GM21360 (cell line): Measurements from ENCODE around the gene CFAP20DC.
"Not testable (repeated sequence)": the region's sequence is repeated elsewhere in the genome, so short reads cannot be mapped to it uniquely, and the experiment has no call there.

Experiments
- ATAC-seq: cut with Tn5 transposase; IDR thresholded peaks from one replicate; pipeline ENCODE4 v1.9.1; 2021; ENCODE audit warnings: mild to moderate bottlenecking, moderate library complexity; ENCODE audit not compliant: unreplicated experiment

CFAP20DC gene

DNA sequence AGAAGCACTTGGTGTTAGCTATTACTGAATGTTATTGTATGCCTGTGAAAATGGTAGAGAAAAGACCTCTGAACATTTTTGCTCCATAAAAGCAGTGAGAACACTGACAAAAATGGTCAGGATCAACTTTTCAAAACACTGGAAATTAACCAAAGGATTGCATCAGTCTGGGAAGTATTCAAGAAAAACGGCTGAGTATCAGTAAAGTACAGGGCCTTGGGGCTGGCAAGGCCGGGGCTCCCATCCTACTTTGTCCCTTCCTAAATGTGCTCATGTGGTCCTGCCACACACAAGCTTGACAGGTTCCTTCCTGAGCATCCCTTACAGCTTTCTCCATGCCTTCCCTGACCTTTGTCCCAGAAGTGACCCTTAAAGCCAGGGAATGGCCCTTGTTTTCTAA lies 84.0 kb downstream of the CFAP20DC start:
- ATAC-seq: no peak

DNA sequence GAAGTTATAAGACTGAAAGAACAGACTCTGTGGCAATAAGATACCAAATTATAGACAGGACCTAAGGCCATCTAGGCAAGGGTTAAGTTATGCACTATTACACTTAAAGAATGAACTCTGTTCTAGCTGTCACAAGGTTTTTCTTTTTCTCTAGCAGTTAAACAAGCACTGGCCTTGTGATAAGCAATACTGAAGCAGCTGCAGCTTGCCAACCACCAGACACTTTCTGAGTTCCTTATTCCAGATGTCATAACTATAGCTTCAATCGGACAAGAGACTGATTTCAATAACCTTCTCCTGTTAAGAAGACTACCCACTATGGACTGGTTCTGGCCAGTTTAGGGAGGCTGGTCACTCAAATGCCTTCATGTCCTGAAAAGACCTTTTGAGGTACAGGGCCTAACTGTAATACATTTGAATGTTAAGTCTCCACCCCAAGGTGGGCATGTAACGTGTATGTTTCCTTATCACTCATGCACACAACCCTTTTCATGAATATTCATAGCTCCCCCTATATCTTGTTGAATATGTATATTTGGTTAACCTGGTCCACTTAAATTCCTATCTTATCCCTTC lies 85.8 kb downstream of the CFAP20DC start:
- ATAC-seq: no peak

DNA sequence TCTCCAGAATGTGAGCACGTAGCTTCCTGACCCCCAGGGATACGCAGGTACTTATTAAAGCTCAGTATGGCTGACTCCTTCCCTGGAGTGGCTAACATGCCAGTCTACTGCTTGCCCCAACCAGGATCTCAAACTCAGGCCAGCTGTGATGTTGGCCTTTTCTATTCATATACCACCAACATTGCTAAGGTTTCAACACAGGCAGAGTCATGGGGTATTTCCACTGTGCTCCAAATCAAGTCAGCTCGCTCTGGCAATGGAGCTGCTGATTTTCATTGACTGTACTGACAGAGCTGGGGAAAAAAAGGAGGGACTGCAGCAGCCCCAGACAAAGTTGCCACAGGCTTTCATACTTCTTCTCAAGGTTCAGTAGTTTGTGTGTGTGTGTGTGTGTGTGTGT lies 87.0 kb downstream of the CFAP20DC start:
- no peak for ATAC-seq

DNA sequence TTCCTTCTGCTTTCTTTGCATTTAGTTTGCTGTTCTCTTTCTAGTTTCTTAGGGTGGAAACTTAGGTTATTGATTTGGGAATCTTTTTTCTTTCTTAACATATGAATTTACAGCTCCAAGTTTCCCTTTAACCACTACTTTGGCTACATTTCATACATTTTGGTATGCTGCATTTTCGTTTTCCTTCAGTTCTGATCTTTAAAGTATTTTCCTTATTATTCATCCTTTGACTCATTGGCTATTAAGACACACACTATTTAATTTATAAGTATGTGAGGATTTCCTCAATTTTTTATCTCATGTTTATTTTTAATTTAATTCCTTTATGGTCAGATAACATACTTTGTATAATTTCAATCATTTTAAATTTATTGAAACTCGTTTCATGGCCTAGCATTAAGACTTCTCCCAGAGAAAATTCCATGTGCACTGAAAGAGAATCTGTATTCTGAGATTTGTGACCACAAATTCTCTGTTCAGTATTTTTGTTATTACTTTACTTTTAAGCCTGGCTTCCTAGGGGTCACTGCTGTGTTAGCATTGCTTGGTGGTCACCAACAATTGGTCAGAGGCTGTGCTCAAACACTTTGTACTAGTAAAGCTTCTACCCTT lies 87.7 kb downstream of the CFAP20DC start:
- ATAC-seq: no peak

DNA sequence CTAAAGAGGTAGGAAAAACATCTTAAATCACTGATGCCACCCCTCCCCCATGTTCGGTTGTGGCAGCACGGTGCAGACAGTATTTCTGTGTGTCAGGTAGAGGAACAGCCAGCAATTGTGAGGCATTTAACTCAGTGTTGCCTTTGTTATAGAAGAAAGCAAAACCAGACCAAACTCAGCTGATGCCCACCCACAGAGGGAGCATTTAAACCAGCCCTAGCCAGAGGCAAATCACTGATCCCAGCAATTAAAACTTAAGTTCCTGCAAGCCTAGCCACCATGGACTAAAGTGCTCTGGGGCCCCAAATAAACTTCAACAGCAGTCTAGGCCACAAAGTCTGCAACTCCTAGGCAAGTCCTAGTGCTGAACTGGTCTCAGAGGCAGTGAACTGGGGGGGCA lies 94.5 kb downstream of the CFAP20DC start:
- no peak for ATAC-seq

DNA sequence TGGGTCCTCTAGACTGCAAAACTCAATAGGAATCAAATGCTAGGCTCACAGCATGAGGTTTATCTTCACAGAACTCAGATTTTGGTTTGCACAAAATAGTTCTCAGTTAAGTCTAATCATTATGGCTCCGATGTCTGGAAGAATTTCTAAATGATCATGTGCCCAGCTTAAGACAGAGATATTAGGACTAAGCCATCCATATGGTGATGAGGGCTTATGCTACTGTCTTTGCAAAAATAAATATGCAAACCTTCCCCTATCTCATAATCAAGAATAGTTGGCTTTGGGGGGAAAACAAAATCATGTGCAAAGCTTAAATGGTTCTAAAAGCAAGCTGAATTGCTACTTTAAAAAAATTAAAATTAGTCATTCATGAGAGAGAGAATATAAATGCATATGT lies 96.5 kb downstream of the CFAP20DC start:
- ATAC-seq: no peak

DNA sequence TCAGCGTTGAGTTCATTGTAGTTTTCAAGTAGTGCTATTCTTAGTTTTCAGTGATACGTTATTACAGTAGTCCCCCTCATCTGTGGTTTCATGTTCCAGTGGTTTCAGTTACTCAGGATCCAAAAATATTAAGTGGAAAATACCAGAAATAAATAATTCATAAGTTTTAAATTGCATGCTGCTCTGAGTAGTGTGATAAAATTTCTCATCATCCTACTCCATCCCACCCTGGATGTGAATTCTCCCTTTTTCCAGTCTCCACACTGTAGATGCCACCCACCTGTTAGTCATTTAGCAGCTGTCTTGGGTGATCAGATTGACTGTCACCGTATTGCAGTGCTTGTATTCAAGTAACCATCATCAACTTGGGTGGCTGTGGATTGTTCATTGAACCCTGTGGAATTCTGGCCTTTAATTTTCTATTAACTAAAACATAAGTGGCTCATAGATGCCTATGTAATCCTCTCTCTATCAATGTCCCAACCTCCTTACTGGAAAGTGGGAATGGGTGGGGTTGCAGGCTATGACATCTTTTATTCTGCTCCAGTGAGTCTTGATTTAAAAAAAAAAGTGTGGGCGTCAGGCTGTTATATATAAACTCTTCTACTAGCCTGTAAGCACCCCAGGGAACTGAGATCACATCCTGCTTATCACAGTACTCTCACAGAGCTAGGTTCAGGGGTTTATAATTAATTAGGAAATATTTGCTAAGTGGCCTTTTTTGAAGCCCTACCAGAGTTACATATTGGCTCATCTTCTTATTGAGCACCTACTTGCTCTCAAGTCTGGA lies 97.5 kb downstream of the CFAP20DC start:
- ATAC-seq: no peak

DNA sequence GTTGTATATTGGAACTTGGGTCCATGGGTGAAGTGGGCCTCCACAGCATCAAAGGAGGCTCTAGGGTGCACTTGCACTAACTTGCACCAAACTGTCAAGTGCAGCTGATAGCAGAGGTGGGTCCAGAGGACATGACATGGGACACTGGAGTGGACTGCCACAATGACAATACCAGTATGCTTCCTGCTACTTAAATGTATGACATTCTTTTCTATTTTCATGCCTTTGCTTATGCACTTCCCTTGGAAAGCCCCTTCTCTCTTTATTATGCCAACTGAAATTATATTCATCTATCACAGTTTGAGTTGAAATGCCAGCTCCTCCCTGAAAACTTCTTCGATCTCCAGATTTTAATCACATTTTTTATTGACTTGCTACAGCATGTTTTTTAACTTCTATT lies 101.8 kb downstream of the CFAP20DC start:
- no peak for ATAC-seq

DNA sequence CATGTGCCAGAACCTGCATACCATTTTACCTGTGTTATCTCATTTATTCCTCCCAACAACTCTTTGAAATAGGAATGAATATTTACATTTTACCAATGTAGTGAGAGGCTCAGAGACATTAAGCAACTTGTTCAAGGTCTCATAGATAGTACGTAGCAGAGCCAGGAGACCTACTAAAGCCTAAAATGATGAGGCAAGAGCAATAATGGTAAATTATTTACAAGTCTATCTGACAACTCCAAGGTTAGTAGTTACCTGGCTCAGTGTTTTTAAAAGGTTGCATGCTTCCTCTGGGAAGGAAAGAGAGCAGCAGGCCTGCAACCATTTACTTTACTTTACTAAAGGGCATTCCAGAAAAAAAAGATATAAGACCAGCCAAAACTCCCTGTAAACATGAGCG lies 103.0 kb downstream of the CFAP20DC start:
- no peak for ATAC-seq

DNA sequence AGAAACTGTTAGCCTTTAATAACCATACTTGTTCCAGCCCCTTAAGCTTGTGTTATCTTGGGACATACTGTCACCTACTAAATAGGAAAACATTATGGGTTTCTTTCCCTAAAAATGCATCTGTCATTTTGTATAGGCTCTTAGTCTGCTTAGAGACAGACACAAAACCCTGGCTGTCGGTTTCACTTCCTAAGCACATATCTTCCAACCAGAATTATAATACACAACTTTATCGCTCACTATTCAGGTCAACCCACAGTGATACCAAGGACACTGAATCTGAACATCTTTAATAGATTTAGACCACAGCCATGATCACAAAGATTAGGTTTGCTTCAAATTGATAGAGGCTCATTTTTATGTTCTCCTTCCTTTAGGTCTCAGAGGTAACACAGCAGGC lies 111.8 kb downstream of the CFAP20DC start:
- ATAC-seq: no peak

DNA sequence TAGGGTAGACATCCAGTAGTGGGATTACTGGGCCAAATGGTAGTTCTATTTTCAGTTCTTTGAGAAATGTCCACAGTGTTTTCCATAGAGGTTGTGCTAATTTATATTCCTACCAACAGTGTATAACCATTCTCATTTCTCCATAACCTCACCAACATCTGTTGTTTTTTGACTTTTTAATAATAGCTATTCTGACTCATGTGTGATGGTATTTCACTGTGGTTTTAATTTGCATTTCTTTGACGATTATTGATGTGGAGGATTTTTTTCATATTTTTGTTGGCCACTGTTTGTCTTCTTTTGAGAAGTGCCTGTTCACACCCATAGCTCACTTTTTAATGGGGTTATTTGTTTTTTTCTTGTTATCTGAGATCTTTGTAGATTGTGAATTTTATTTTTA lies 125.2 kb downstream of the CFAP20DC start:
- ATAC-seq: no peak

DNA sequence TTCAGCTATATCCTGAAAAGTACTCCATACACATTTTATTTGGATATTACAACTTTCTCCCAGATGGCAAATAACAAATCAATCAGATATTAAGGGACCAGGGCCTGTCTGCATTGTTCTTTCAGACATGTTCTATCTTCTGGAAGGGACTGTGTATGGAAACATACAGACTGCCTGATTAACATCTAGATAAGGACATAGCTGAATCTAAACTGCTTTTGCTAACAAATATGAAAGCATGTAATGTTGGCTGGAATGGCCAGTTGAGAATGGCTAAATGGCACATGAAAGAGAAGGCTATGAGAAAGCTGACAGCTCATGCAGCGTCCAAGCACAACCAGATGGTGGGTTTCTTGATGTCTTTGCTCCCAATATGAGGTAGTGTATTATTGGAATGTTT lies 149.4 kb downstream of the CFAP20DC start:
- ATAC-seq: no peak

DNA sequence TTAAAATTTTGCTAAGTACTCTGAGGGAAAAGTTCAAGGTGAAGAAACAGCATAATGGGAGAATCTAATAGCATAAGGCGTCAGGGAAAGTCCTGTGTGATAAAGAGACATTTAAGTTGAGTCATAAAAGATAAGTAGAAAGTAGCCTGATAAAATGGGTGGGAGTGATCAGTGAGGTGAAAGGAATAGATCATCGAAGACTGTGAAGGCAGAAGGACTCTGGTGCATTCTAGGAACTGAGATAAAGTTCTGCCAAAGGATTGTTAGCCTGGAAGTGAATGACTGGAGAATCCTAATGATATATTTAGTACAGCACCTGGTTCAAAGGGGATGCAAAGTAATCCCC lies 149.9 kb downstream of the CFAP20DC start:
- peak; percentile 15 for ATAC-seq

DNA sequence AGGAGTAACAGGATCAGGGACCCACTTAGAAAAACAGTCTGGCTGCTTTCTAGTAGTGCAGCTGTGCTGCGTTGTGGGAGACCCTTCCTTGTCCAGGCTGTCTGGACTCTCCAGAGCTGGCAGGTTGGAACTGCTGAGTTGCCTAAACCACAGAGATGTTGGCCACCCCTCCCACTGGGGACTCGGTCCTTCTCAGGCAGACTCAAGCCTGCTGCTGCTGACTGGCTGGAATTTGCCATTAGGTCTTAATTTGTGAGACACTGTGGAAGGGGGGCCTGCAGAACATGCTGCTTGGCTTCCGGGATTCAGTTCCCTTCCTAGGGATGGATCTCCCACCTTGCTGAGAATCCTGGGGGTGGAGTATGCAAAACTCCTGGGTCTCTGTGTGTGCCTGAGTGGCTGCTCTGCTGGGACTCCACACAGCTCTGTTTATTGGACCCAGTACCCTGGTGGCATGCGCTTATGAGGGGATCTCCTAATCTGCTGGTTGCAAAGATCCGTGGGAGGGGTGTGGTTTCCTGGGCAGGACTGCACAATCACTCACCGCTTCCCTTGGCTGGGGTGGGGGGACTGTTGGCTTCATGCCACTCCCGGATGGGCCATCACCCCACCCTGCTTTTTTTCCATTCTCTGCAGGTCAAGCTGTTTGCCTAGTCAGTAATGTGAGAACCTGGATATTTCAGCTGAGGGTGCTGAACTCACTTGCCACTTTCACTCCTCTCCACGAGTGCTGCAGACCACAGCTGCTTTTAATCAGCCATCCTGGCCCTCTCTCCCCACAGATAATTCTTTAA lies 150.5 kb downstream of the CFAP20DC start:
- ATAC-seq: peak; percentile 71

DNA sequence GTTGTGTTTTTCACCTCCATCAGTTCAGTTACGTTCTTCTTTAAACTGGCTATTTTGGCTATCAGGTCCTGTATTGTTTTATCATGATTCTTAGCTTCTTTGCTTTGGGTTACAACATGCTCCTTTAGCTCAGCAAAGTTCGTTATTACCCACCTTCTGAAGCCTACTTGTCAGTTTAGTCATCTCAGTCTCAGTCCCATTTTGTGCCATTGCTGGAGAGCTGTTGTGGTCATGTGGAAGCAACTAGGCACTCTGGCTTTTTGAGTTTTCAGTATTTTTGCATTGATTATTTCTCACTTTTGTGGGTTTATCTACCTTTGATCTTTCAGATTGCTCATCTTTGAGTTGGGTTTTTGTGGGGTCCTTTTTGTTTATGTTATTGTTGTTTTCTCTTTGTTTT lies 151.3 kb downstream of the CFAP20DC start:
- no peak for ATAC-seq

DNA sequence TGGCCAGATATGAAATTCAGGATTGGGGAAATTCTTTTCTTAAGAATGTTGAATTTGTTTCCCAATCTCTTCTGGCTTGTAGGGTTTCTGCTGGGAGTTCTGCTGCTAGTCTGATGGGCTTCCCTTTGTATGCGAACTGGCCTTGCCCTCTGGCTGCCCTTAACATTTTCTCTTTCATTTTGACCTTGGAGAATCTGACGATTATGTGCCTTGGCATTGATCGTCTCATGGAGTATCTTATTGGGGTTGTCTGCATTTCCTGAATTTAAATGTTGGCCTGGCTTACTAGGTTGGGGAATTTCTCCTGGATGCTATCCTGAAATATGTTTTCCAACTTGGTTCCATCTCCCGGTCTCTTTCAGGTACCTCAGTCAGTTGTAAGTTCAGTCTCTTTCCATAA lies 152.2 kb downstream of the CFAP20DC start:
- ATAC-seq: no peak

DNA sequence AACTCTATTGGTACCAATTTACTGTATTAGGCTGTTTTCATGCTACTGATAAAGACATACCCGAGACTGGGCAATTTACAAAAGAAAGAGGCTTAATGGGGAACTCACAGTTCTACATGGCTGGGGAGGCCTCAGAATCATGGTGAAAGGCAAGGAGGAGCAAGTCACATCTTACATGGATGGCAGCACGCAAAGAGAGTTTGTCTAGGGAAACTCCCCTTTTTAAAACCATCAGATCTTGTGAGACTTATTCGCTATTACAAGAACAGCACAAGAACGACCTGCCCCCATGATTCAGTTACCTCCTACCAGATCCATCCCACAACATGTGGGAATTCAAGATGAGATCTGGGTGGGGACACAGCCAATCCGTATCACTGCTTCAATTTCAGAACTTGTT lies 154.1 kb downstream of the CFAP20DC start:
- ATAC-seq: not testable (repeated sequence)

DNA sequence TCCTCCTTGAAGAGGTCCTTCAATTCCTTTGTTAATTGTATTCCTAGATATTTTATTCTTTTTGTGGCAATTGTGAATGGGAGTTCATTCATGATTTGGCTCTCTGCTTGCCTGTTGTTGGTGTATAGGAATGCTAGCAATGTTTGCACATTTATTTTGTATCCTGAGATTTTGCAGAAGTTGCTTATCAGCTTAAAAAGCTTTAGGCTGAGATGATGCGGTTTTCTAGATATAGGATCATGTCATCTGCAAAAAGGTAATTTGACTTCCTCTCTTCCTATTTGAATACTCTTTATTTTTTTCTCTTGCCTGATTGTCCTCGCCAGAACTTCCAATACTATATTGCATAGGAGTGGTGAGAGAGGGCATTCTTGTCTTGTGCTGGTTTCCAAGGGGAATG lies 157.3 kb downstream of the CFAP20DC start:
- ATAC-seq: not testable (repeated sequence)

DNA sequence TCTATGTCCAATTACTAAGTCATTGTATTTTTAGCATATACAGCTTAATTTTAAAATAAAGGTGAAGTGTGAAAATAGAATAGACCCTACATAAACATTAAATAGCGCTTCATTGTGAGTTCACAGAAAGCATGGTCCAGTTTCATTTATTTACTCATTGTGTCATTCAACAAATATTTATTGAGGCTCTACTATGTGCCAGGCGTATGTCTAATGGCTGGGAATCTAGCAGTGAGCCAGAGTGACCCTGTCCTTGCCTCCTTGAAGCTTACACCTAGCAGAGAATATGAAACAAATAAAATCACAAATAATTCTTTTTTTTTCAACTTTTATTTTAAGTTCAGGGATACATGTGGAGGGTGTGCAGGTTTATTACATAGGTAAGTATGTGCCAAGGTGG lies 161.7 kb downstream of the CFAP20DC start:
- ATAC-seq: no peak

DNA sequence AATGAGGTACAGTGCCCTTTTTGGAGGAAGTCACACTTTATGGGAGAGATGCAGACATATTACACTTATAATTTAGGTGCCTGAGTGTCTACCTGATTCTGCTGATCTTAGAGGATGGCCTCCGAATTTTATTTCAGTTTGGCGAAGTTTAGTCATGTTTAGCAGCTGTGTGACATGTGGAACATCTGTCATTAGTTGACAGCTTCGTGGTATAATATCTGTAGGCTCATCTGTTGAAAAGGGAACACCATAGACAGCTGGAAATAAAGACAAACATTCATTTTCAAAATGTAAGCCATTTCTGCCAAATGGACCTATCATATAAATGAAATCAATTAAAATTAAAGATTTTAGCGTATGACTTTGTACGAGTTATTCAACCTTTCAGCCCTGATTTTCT lies 165.4 kb downstream of the CFAP20DC start:
- ATAC-seq: no peak

DNA sequence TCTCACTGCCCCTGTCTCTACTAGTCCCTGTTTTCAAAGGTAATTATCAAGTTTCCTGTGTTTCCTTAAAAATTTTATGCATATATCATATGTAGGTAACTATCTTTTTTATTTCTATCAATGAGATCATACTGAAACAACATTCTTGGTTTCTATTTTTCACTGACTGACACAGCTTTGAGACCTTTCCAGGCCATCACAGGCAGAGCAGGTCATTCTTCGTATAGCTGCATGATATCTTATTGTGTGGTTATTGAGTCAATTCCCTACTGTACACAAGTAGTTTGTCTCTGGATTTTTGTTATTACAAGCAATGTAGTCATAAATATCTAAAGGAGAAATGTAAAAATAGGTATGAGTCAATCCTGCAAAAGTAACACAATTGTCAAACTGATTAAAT lies 169.6 kb downstream of the CFAP20DC start:
- ATAC-seq: no peak

DNA sequence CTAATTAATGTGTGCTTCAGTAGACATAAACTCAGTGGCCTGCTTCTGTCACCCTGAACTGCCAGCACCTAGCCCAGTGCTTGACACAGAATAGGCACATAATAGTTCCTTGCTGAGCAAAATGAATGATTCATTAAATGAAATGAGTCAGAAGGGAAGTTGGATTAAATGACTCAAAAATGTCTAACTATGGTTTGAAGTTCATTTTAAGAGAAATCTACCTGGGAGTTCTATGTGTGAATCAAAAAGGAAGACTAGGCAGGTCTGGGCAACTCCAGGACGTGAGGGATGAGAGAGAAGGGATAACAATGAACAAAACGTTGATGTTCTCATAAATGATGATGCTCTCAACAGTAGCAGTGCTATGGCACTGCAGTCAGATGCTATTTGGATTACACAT lies 175.0 kb downstream of the CFAP20DC start:
- ATAC-seq: peak; percentile 85
